A549 (cell line): Measurements from ENCODE around the gene KPNA6. TPM values are rescaled to one million over a fixed set of nuclear protein-coding genes. Genes with fewer than 3 reads are reported as not detected.
"Not testable (repeated sequence)": the region's sequence is repeated elsewhere in the genome, so short reads cannot be mapped to it uniquely, and the experiment has no call there.

ENCODE experiments used
- ATAC-seq, 2 experiments: fragments of 200-7000 bp in 1 of 2; fragments of >200 bp in 1 of 2; cut with Nextera tagmentation in 1 of 2; cut with Tn5 transposase in 1 of 2; 3 replicates each; pipeline versions ENCODE4 v1.8.0 to v1.9.1; 2018 to 2020; ENCODE audit warnings: mild to moderate bottlenecking in 1 of 2, moderate library complexity in 1 of 2
- CTCF ChIA-PET: fragments of 300-600 bp; sonication (Branson Sonifier 250); formaldehyde crosslinking; extraction: SDS; loops from one replicate; lab custom pipeline; 2021; ENCODE audit warnings: antibody characterized with exemption, inconsistent platforms; lab: Yijun Ruan, JAX
- POLR2A ChIA-PET: fragments of 350-600 bp; formaldehyde crosslinking; extraction: SDS; loops from one replicate; lab custom pipeline; 2021; ENCODE audit warnings: antibody characterized with exemption, inconsistent platforms; lab: Yijun Ruan, JAX
- DNase-seq, 2 experiments: peaks; one replicate each; pipeline versions ENCODE4 v3.0.0 to v3.0.0-alpha.2; 2011 to 2016; ENCODE audit warnings: low read depth in 1 of 2, low spot score in 1 of 2
- FAIRE-seq: peaks from 2 replicates; lab custom pipeline; 2011; peaks lifted over from hg19 to GRCh38; lab: Jason Lieb, UNC
- H3K27ac ChIP-seq, 2 experiments: fragments of >200 bp; sonication (Bioruptor Twin); formaldehyde crosslinking; 3 replicates each; pipeline ENCODE4 v1.5.1; 2016 to 2017
- H3K4me1 ChIP-seq: fragments of >200 bp; sonication (Bioruptor Twin); formaldehyde crosslinking; 3 replicates; pipeline ENCODE4 v1.6.1; 2016
- H3K4me2 ChIP-seq: fragments of >200 bp; sonication (Bioruptor Twin); formaldehyde crosslinking; 3 replicates; pipeline ENCODE4 v1.6.1; 2016
- H3K4me3 ChIP-seq: fragments of >200 bp; sonication (Bioruptor Twin); formaldehyde crosslinking; 3 replicates; pipeline ENCODE4 v1.5.1; 2016
- H3K9me3 ChIP-seq: fragments of >200 bp; sonication (Bioruptor Twin); formaldehyde crosslinking; 3 replicates; pipeline ENCODE4 v1.6.1; 2016
- ATOH8 ChIP-seq: fragments of 250-450 bp; sonication (Bioruptor Pico); IDR thresholded peaks from 2 replicates; pipeline ENCODE4 v1.5.0; 2020; ENCODE audit warnings: low read depth, mild to moderate bottlenecking, moderate library complexity
- CHD2 ChIP-seq: fragments of 150-350 bp; IDR thresholded peaks from 2 replicates; pipeline ENCODE4 v1.6.1; 2014; ENCODE audit warnings: low read length; ENCODE audit not compliant: partially characterized antibody
- CTCF ChIP-seq: fragments of >200 bp; sonication (Bioruptor Twin); formaldehyde crosslinking; IDR thresholded peaks from 3 replicates; pipeline ENCODE4 v1.5.1; 2016
- FOSB ChIP-seq: fragments of 250-450 bp; sonication (Bioruptor Pico); IDR thresholded peaks from 2 replicates; pipeline ENCODE4 v1.5.0; 2020; ENCODE audit warnings: mild to moderate bottlenecking, moderate library complexity
- FOXS1 ChIP-seq: fragments of 250-450 bp; sonication (Bioruptor Pico); IDR thresholded peaks from 2 replicates; pipeline ENCODE4 v1.5.0; 2020; ENCODE audit warnings: mild to moderate bottlenecking, moderate library complexity
- HDAC2 ChIP-seq: fragments of 200-600 bp; sonication (generic); IDR thresholded peaks from 2 replicates; pipeline ENCODE4 v1.6.1; 2016
- HEYL ChIP-seq: fragments of 250-450 bp; sonication (Bioruptor Pico); IDR thresholded peaks from 2 replicates; pipeline ENCODE4 v1.8.0; 2021; ENCODE audit warnings: mild to moderate bottlenecking, moderate library complexity
- HMGXB4 ChIP-seq: fragments of 250-450 bp; sonication (Bioruptor Pico); IDR thresholded peaks from 2 replicates; pipeline ENCODE4 v1.5.0; 2021; ENCODE audit warnings: mild to moderate bottlenecking, moderate library complexity, borderline replicate concordance
- HOXB13 ChIP-seq: fragments of 250-450 bp; sonication (Bioruptor Pico); IDR thresholded peaks from 2 replicates; pipeline ENCODE4 v1.5.0; 2020; ENCODE audit warnings: low read depth, mild to moderate bottlenecking, moderate library complexity
- HOXB5 ChIP-seq: fragments of 250-450 bp; sonication (Bioruptor Pico); IDR thresholded peaks from 2 replicates; pipeline ENCODE4 v1.5.0; 2020; ENCODE audit warnings: mild to moderate bottlenecking, moderate library complexity
- NFE2L2 ChIP-seq: fragments of 150-350 bp; conservative IDR thresholded peaks from 2 replicates; pipeline ENCODE4 v1.6.1; 2014; ENCODE audit warnings: low read length
- PHF8 ChIP-seq: fragments of 200-600 bp; sonication (generic); IDR thresholded peaks from 2 replicates; pipeline ENCODE4 v1.6.1; 2016; ENCODE audit warnings: low read depth, mild to moderate bottlenecking, antibody characterized with exemption, moderate library complexity, borderline replicate concordance
- RAD21 ChIP-seq, 2 experiments: fragments of >200 bp in 1 of 2; sonication (Bioruptor Twin) in 1 of 2; formaldehyde crosslinking in 1 of 2; IDR thresholded peaks in 1 of 2; conservative IDR thresholded peaks in 1 of 2; 2 replicates in 1 of 2; 3 replicates in 1 of 2; pipeline ENCODE4 v1.6.1; 2012 to 2018; ENCODE audit warnings: inconsistent platforms in 1 of 2
- RFX5 ChIP-seq: fragments of 450-650 bp; IDR thresholded peaks from 2 replicates; pipeline ENCODE4 v1.7.1; 2014; ENCODE audit warnings: antibody characterized with exemption, mild to moderate bottlenecking, moderate library complexity
- SMC3 ChIP-seq: fragments of >200 bp; sonication (Bioruptor Twin); formaldehyde crosslinking; IDR thresholded peaks from 3 replicates; pipeline ENCODE4 v1.6.1; 2018; ENCODE audit warnings: inconsistent platforms
- ZFP36 ChIP-seq: fragments of 450-650 bp; IDR thresholded peaks from 2 replicates; pipeline ENCODE4 v1.6.1; 2014; ENCODE audit warnings: borderline replicate concordance; ENCODE audit not compliant: partially characterized antibody
- ZSCAN20 ChIP-seq: fragments of 250-450 bp; sonication (Bioruptor Pico); IDR thresholded peaks from 2 replicates; pipeline ENCODE4 v1.8.0; 2022; ENCODE audit warnings: mild to moderate bottlenecking, moderate library complexity
- WGBS: methylation state at CpG from one replicate; pipeline ENCODE4 v1.1.6; 2017; ENCODE audit errors: missing lambda C conversion rate; 5-methylcytosine and 5-hydroxymethylcytosine counted together
- polyA plus RNA-seq, 4 experiments: library from polyadenylated mRNA; depleted of rRNA in 3 of 4; stranded (reverse); fragments of >200 nt; fragmentation: RNase III in 1 of 4; extraction: RNeasy Plus Mini Kit Qiagen cat#74134 plus additional on column Dnase treatment in 1 of 4; gene quantifications; 2 replicates in 3 of 4; 3 replicates in 1 of 4; pipeline ENCODE4 v1.2.3, GENCODE V29; 2011 to 2017

The KPNA6 gene
- polyA plus RNA-seq, 2 of the 4 experiments (the other 2 are of a cell fraction) = 15.9 to 24.3 TPM

- DNase-seq (no peak), FAIRE-seq (no peak), ATAC-seq (peak in 1 of 2 experiments; percentile 23; a peak in 3 of 6 replicates)
- Histone ChIP-seq H3K9me3 (no peaks in the 10 kb centered on the region), H3K4me2 (0 out of 3 replicates have a peak overlapping the region, but pooled peaks have one; percentile 3), H3K4me1 (peaks cover 16% of the 10 kb centered on the region), H3K27ac (peak overlapping the region in 1 of 2 experiments; percentile 71; a peak in 3 of 6 replicates), H3K4me3 (no peak overlapping the region)
- ChIA-PET CTCF (interaction anchor here (0.6 to 2.1 kb wide), 21 partner anchors 9 to 398 kb away, joined by 3 to 12 read pairs (median 3); no protein-coding TSS in a partner anchor), POLR2A (interaction anchor here (0.9 to 2.4 kb wide), 3 partner anchors 10 to 347 kb away, joined by 3 to 8 read pairs (median 3); partner anchors contain the start of gene TMEM39B)
- TF ChIP-seq RFX5 = no peak
- TF ChIP-seq NFE2L2 = no peak
- TF ChIP-seq HOXB5 (CRISPR knock-in tag) = no peak
- no peak for TF ChIP-seq ZFP36
- 83% methylated on average over 4 of the region's 4 CpGs for WGBS
These were observed 45.0 kb upstream of the KPNA6 start for GRCh38 chr1:32062867-32063230.

GRCh38 chr1:32063261-32063681 is 44.6 kb upstream of the KPNA6 start:
- WGBS = 14% methylated on average over 1 of the region's 1 CpG
- FAIRE-seq = peak; percentile 36
- DNase-seq = peak; percentile 43 to 63
- POLR2A ChIA-PET = interaction anchor here (0.9 to 2.4 kb wide), 3 partner anchors 10 to 348 kb away, joined by 3 to 8 read pairs (median 3); partner anchors contain the start of gene TMEM39B
- ATAC-seq = peak; percentile 77 to 81
- no peak overlapping the region for H3K4me3 ChIP-seq
- peak overlapping the region in 1 of 2 experiments; percentile 71; a peak in 3 of 6 replicates for H3K27ac ChIP-seq
- CTCF ChIA-PET = interaction anchor here (0.6 to 2.1 kb wide), 21 partner anchors 8 to 399 kb away, joined by 3 to 12 read pairs (median 3); no protein-coding TSS in a partner anchor
- H3K9me3 ChIP-seq = no peaks in the 10 kb centered on the region
- peaks cover 16% of the 10 kb centered on the region for H3K4me1 ChIP-seq
- no peak for TF ChIP-seq FOXS1 (CRISPR knock-in tag)
- TF ChIP-seq CTCF = peak; percentile 53
- no peak for TF ChIP-seq CHD2
- TF ChIP-seq ZSCAN20 (CRISPR knock-in tag) = no peak
- no peak for TF ChIP-seq HEYL
- TF ChIP-seq FOSB = no peak
- TF ChIP-seq HOXB13 (CRISPR knock-in tag) = no peak
- no peak for TF ChIP-seq HDAC2
- TF ChIP-seq ATOH8 (CRISPR knock-in tag) = no peak
- TF ChIP-seq SMC3 = peak; percentile 52
- no peak for TF ChIP-seq PHF8
- TF ChIP-seq RFX5 = no peak
- TF ChIP-seq HMGXB4 (CRISPR knock-in tag) = no peak
- peak; percentile 63 to 68 for TF ChIP-seq RAD21 (conservative IDR thresholded peaks at IDR 0.05 in 1 of 2, IDR thresholded peaks at IDR 0.05 in 1 of 2)
- H3K4me2 ChIP-seq = 0 out of 3 replicates have a peak overlapping the region, but pooled peaks have one; percentile 3

GRCh38 chr1:32065613-32066488 is 42.0 kb upstream of the KPNA6 start:
- ATAC-seq, H3K9me3 ChIP-seq, POLR2A ChIA-PET, DNase-seq, FAIRE-seq, H3K4me3 ChIP-seq, H3K4me2 ChIP-seq, H3K27ac ChIP-seq: not testable (repeated sequence)
- H3K4me1 ChIP-seq = peaks cover 16% of the 10 kb centered on the region
- CTCF ChIA-PET = interaction anchor here (0.9 to 1.7 kb wide), 2 partner anchors 10 to 63 kb away, joined by 3 to 5 read pairs; no protein-coding TSS in a partner anchor
- 83% methylated on average over 21 of the region's 21 CpGs for WGBS
